B cell (primary cell): Measurements from ENCODE around the gene VWA5B1.

ENCODE experiments used
- EZH2 ChIP-seq: IDR thresholded peaks from 2 replicates; pipeline ENCODE4 v1.6.1; 2012; ENCODE audit warnings: borderline replicate concordance, low read depth, mild to moderate bottlenecking, moderate library complexity, low read length; ENCODE audit not compliant: insufficient read depth, poor library complexity, severe bottlenecking
- TF ChIP-seq, protein P1 (sequence below): fragments of 200-600 bp; IDR thresholded peaks from one replicate; pipeline ENCODE4 v1.8.0; 2022; ENCODE audit warnings: antibody characterized with exemption, mild to moderate bottlenecking

DNA sequence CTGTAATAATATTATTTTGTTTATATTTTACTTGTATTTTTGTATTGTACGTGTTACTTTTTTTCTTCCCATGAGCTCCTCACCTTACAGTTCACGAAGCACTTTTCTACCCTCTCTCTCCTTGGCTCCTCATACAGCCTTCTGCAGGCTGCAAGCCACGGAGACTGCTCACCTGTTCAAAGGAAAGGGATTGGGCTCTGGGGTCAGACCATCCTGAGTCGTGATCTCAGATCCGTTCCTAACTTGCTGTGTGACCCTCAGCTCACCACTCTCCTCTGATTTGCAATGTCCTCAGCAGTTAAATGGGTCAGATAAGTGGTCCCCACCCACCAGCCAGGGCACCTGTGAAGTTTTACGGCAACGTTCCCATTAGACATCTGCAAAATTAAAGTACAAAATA lies 54.1 kb downstream of the VWA5B1 start:
- TF ChIP-seq, protein P1, sequence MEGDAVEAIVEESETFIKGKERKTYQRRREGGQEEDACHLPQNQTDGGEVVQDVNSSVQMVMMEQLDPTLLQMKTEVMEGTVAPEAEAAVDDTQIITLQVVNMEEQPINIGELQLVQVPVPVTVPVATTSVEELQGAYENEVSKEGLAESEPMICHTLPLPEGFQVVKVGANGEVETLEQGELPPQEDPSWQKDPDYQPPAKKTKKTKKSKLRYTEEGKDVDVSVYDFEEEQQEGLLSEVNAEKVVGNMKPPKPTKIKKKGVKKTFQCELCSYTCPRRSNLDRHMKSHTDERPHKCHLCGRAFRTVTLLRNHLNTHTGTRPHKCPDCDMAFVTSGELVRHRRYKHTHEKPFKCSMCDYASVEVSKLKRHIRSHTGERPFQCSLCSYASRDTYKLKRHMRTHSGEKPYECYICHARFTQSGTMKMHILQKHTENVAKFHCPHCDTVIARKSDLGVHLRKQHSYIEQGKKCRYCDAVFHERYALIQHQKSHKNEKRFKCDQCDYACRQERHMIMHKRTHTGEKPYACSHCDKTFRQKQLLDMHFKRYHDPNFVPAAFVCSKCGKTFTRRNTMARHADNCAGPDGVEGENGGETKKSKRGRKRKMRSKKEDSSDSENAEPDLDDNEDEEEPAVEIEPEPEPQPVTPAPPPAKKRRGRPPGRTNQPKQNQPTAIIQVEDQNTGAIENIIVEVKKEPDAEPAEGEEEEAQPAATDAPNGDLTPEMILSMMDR: no peak
- TF ChIP-seq EZH2: no peak
